Nephron (organoid): ENCODE data around the gene ZNF579.

Experiments
- H3K27ac Mint-ChIP-seq, 3 experiments: 2 replicates each; pipeline ENCODE4 v1.8.0; 2020; ENCODE audit warnings: mixed read lengths in 3 of 3, mild to moderate bottlenecking in 2 of 3, moderate library complexity in 1 of 3
- H3K27me3 Mint-ChIP-seq: 2 replicates; pipeline ENCODE4 v1.8.0; 2021; ENCODE audit warnings: low read depth, mild to moderate bottlenecking, moderate library complexity, mixed read lengths
- H3K36me3 Mint-ChIP-seq: 2 replicates; pipeline ENCODE4 v1.8.0; 2020; ENCODE audit warnings: low read depth, mixed read lengths
- H3K4me1 Mint-ChIP-seq: 2 replicates; pipeline ENCODE4 v1.8.0; 2020; ENCODE audit warnings: mixed read lengths
- H3K4me3 Mint-ChIP-seq, 3 experiments: 2 replicates each; pipeline ENCODE4 v1.8.0; 2020; ENCODE audit warnings: mild to moderate bottlenecking in 3 of 3, mixed read lengths in 3 of 3, moderate library complexity in 2 of 3
- H3K9me3 Mint-ChIP-seq: 2 replicates; pipeline ENCODE4 v1.8.0; 2020; ENCODE audit warnings: mixed read lengths
- CTCF ChIP-seq, 3 experiments: fragments of 200-600 bp; sonication (generic); IDR thresholded peaks; one replicate each; pipeline ENCODE4 v1.5.0; 2021; ENCODE audit warnings: antibody characterized with exemption in 3 of 3; ENCODE audit not compliant: unreplicated experiment in 3 of 3

ZNF579 gene

GRCh38 chr19:55603581-55604292, 23.1 kb upstream of the ZNF579 start:
- Mint-ChIP-seq H3K27ac (peak overlapping the region; percentile 85 to 99 (median 96)), H3K4me3 (peak overlapping the region; percentile 72 to 89 (median 75)), H3K36me3 (peaks cover 18% of the 10 kb centered on the region), H3K4me1 (peaks cover 24% of the 10 kb centered on the region), H3K27me3 (no peaks in the 10 kb centered on the region), H3K9me3 (no peaks in the 10 kb centered on the region)
- no peak for TF ChIP-seq CTCF (IDR thresholded peaks at IDR 0.05; ENCODE audit: unreplicated experiment in 3 of 3)

DNA sequence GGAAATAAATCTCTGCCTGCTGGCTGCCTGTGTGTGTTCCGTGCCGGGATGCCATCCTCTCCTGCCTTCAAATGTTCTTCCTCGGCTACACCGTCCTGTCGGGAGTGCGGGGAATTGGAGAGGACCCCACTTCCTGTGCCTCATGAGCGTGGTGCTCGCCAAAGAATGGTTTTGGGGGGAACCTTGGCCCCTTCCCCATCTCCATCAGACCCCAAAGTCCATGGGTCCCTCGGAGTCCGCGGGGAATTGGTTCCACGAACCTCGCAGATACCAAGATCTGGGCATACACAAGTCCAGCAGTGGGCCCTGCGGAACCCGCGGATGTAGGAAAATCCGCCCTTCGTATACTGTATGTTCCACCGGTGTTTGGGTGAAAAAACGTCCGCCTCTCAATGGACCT, 22.5 kb upstream of the ZNF579 start:
- Mint-ChIP-seq H3K4me3 (peak overlapping the region; percentile 64 to 75 (median 72)), H3K27ac (peak overlapping the region; percentile 85 to 96 (median 86)), H3K4me1 (peaks cover 28% of the 10 kb centered on the region), H3K36me3 (peaks cover 19% of the 10 kb centered on the region), H3K9me3 (no peaks in the 10 kb centered on the region), H3K27me3 (no peaks in the 10 kb centered on the region)
- no peak for TF ChIP-seq CTCF (IDR thresholded peaks at IDR 0.05; ENCODE audit: unreplicated experiment in 3 of 3)

DNA sequence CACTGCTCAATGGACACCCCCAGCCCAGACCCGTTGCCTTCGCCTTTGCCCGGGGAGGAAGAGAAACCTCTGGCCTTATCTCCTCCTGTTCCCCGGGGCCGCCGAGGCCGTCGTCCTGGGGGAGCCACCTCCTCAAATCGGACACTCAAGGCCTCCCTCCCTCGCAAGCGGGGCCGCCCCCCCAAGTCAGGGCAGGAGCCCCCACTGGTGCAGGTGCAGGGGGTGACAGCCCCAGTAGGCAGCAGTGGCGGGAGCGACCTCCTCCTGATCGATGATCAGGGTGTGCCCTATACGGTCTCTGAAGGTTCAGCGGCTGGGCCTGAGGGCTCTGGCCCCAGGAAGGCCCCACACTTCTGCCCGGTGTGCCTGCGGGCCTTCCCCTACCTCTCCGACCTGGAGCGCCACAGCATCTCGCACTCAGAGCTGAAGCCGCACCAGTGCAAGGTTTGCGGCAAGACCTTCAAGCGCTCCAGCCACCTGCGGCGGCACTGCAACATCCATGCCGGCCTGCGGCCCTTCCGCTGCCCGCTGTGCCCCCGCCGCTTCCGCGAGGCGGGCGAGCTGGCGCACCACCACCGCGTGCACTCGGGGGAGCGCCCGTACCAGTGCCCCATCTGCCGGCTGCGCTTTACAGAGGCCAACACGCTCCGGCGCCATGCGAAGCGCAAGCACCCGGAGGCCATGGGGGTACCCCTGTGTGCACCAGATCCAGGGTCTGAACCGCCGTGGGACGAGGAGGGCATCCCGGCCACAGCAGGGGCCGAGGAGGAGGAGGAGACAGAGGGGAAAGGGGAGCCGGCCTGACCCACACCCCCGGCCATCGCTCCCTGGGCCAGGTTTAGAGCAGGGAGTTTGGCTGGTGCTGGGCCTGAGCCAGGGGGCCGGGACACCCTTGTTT, 21.7 kb upstream of the ZNF579 start:
- Mint-ChIP-seq H3K27ac (peak overlapping the region; percentile 87 to 94 (median 91)), H3K27me3 (no peaks in the 10 kb centered on the region), H3K36me3 (peaks cover 18% of the 10 kb centered on the region), H3K9me3 (no peaks in the 10 kb centered on the region), H3K4me1 (peaks cover 23% of the 10 kb centered on the region), H3K4me3 (peak overlapping the region in 2 of 3 experiments; percentile 79 to 87)
- TF ChIP-seq CTCF (IDR thresholded peaks at IDR 0.05; ENCODE audit: unreplicated experiment in 3 of 3) = no peak

GRCh38 chr19:55601084-55601483, 20.4 kb upstream of the ZNF579 start:
- H3K9me3 Mint-ChIP-seq = no peaks in the 10 kb centered on the region
- H3K27me3 Mint-ChIP-seq = no peaks in the 10 kb centered on the region
- peaks cover 12% of the 10 kb centered on the region for H3K4me1 Mint-ChIP-seq
- peak overlapping the region; percentile 79 to 90 (median 87) for H3K4me3 Mint-ChIP-seq
- H3K36me3 Mint-ChIP-seq = peaks cover 24% of the 10 kb centered on the region
- H3K27ac Mint-ChIP-seq = peak overlapping the region; percentile 87 to 94 (median 91)
- no peak for TF ChIP-seq CTCF (IDR thresholded peaks at IDR 0.05; ENCODE audit: unreplicated experiment in 3 of 3)

DNA sequence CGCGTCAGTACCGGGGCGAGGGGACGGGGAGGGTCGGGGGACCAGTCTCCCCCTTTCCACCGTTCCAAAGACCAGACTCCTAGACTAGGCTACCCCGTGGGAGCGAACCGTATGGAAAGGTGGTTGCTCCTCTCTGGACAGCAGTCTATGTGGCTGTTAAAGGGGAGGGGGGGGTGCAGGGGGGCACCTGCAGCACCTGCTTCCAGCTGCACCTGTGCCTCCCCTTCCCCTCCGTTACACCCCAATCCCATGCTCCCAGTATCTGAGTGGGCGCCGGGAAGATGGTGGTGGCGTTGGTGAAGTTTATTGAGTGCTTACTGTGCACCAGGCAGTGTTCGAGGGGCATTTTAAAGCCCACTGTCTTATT, 20.0 kb upstream of the ZNF579 start:
- Mint-ChIP-seq H3K4me3 (peak overlapping the region; percentile 79 to 90 (median 87)), H3K27ac (peak overlapping the region; percentile 87 to 94 (median 91))

More for the DNA sequence above, 20.0 kb upstream of the ZNF579 start:
- no peaks in the 10 kb centered on the region for H3K9me3 Mint-ChIP-seq
- TF ChIP-seq CTCF (IDR thresholded peaks at IDR 0.05; ENCODE audit: unreplicated experiment in 3 of 3) = no peak
- H3K27me3 Mint-ChIP-seq = no peaks in the 10 kb centered on the region
- H3K4me1 Mint-ChIP-seq = peaks cover 14% of the 10 kb centered on the region
- H3K36me3 Mint-ChIP-seq = peaks cover 28% of the 10 kb centered on the region
